Measurements from ENCODE around the gene DTX1.
A peak's percentile ranks its signal among the peaks of the same experiment; 100 is the strongest.

Gene DTX1

GRCh38 chr12:113041560-113041959 is 15.0 kb upstream of the DTX1 start:
- H3K4me3 ChIP-seq (ENCODE audit: control insufficient read depth, low read depth, low read length), result no peak overlapping the region
- no peak for DNase-seq (ENCODE audit: low read depth)
- no peak for TF ChIP-seq CTCF (IDR thresholded peaks at IDR 0.05; ENCODE audit: control insufficient read depth, insufficient read depth, low read depth, low read length, missing control alignments)

GRCh38 chr12:113043240-113043639 is 13.3 kb upstream of the DTX1 start:
- no peak overlapping the region for H3K4me3 ChIP-seq (ENCODE audit: control insufficient read depth, low read depth, low read length)
- no peak for TF ChIP-seq CTCF (IDR thresholded peaks at IDR 0.05; ENCODE audit: control insufficient read depth, insufficient read depth, low read depth, low read length, missing control alignments)
- no peak for DNase-seq (ENCODE audit: low read depth)

GRCh38 chr12:113044516-113044915 is 12.0 kb upstream of the DTX1 start:
- DNase-seq (ENCODE audit: low read depth), result no peak
- no peak for TF ChIP-seq CTCF (IDR thresholded peaks at IDR 0.05; ENCODE audit: control insufficient read depth, insufficient read depth, low read depth, low read length, missing control alignments)
- no peak overlapping the region for H3K4me3 ChIP-seq (ENCODE audit: control insufficient read depth, low read depth, low read length)

- peak; percentile 13 for DNase-seq (ENCODE audit: low read depth)
- peak; percentile 78 for TF ChIP-seq CTCF (IDR thresholded peaks at IDR 0.05; ENCODE audit: control insufficient read depth, insufficient read depth, low read depth, low read length, missing control alignments)
- no peak overlapping the region for H3K4me3 ChIP-seq (ENCODE audit: control insufficient read depth, low read depth, low read length)
Measured at GRCh38 chr12:113048716-113049127, 7.8 kb upstream of the DTX1 start.

- TF ChIP-seq CTCF (IDR thresholded peaks at IDR 0.05; ENCODE audit: control insufficient read depth, insufficient read depth, low read depth, low read length, missing control alignments), result peak; percentile 34
- no peak for DNase-seq (ENCODE audit: low read depth)
- H3K4me3 ChIP-seq (ENCODE audit: control insufficient read depth, low read depth, low read length), result no peak overlapping the region
Measured at GRCh38 chr12:113049976-113050742, 6.4 kb upstream of the DTX1 start.

- DNase-seq (ENCODE audit: low read depth), result no peak
- no peak for TF ChIP-seq CTCF (IDR thresholded peaks at IDR 0.05; ENCODE audit: control insufficient read depth, insufficient read depth, low read depth, low read length, missing control alignments)
- no peak overlapping the region for H3K4me3 ChIP-seq (ENCODE audit: control insufficient read depth, low read depth, low read length)
Measured at GRCh38 chr12:113050795-113051194, 5.7 kb upstream of the DTX1 start.

Data from AG09309 (cell line).